Measurements from ENCODE around the gene ASIC1. TPM values are rescaled to one million over a fixed set of nuclear protein-coding genes. Genes with fewer than 3 reads are reported as not detected.

Gene ASIC1
- total and polyA plus RNA-seq, 2 donors from 2014 or later, result 0.99 to 1.6 TPM

DNA sequence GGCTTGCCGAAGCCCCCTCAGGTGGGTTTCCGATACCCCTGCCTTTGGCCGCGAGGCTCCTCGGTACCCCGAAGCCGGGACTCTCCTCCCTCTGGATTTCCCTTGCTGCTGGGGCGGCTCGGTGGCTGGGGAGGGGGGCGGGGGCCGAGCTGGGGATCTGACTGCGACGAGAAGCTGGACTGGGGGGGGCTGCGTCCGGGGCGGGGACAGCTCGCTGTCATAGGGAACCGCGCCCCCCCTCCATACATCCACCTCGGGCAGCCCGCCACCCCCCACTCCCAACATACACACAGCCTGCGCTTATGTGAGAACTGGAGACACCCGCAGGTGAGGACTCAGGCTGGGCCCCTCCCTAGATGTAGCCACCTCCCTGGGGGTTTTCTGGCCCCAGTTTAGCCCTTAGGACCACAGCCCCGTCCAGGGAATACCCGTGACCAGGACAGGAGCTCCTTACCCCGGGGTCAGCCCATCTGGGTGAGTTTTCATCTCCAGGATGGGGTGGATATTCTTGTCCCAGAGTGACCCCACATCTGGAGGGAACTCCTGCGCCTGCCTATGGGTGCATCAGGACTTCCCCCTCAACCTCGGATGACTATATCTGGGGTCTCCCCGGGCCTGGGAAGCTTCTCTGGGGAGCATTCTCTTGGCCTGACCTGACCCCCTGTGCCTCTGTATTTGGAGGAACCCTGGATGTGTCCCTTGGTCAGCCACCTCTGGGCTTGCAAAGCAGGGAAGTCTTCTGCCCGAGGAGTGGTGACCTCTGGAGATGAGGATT lies 687 bp downstream of the ASIC1 start:
- no peak for TF ChIP-seq CTCF (IDR thresholded peaks at IDR 0.05; ENCODE audit: borderline replicate concordance, extremely low read depth, insufficient read depth)
- FAIRE-seq (no peak), DNase-seq (peak in 1 of 5 donors; percentile 64)
- Histone ChIP-seq H3K36me3 (ENCODE audit: control insufficient read depth in 2 of 3, insufficient read depth in 3 of 3, low read length in 3 of 3) (no peaks in the 10 kb centered on the region), H3K27ac (ENCODE audit: low read depth in 2 of 2, low read length in 2 of 2) (no peak overlapping the region), H3K9ac (ENCODE audit: low read length in 3 of 3) (no peak overlapping the region), H3K27me3 (ENCODE audit: control insufficient read depth, insufficient read depth, low read length) (no peaks in the 10 kb centered on the region), H3K9me3 (ENCODE audit: control insufficient read depth in 2 of 3, insufficient read depth in 1 of 3, low read length in 3 of 3) (no peaks in the 10 kb centered on the region), H3K4me3 (ENCODE audit: low read length in 3 of 3) (no peak overlapping the region), H3K4me1 (ENCODE audit: control insufficient read depth in 2 of 3, insufficient read depth in 2 of 3, low read depth in 1 of 3, low read length in 3 of 3) (peaks cover 0 to 6% (median 4%) of the 10 kb centered on the region in 3 donors)
- intact Hi-C loops (cut with DNase I), result no loop called here

GRCh38 chr12:50058743-50059312 lies 1.4 kb downstream of the ASIC1 start:
- Histone ChIP-seq H3K4me1 (ENCODE audit: control insufficient read depth in 2 of 3, insufficient read depth in 2 of 3, low read depth in 1 of 3, low read length in 3 of 3) (peaks cover 0 to 6% (median 4%) of the 10 kb centered on the region in 3 donors), H3K27me3 (ENCODE audit: control insufficient read depth, insufficient read depth, low read length) (no peaks in the 10 kb centered on the region), H3K9me3 (ENCODE audit: control insufficient read depth in 2 of 3, insufficient read depth in 1 of 3, low read length in 3 of 3) (no peaks in the 10 kb centered on the region), H3K4me3 (ENCODE audit: low read length in 3 of 3) (no peak overlapping the region), H3K36me3 (ENCODE audit: control insufficient read depth in 2 of 3, insufficient read depth in 3 of 3, low read length in 3 of 3) (no peaks in the 10 kb centered on the region), H3K27ac (ENCODE audit: low read depth in 2 of 2, low read length in 2 of 2) (no peak overlapping the region), H3K9ac (ENCODE audit: low read length in 3 of 3) (no peak overlapping the region)
- DNase-seq, result peak in 1 of 5 donors; percentile 64
- TF ChIP-seq CTCF (IDR thresholded peaks at IDR 0.05; ENCODE audit: borderline replicate concordance, extremely low read depth, insufficient read depth), result no peak
- intact Hi-C loops (cut with DNase I), result no loop called here
- FAIRE-seq, result no peak

- Histone ChIP-seq H3K9ac (ENCODE audit: low read length in 3 of 3) (no peak overlapping the region), H3K27me3 (ENCODE audit: control insufficient read depth, insufficient read depth, low read length) (no peaks in the 10 kb centered on the region), H3K27ac (ENCODE audit: low read depth in 2 of 2, low read length in 2 of 2) (no peak overlapping the region), H3K4me1 (ENCODE audit: control insufficient read depth in 2 of 3, insufficient read depth in 2 of 3, low read depth in 1 of 3, low read length in 3 of 3) (peaks cover 0 to 6% (median 4%) of the 10 kb centered on the region in 3 donors), H3K9me3 (ENCODE audit: control insufficient read depth in 2 of 3, insufficient read depth in 1 of 3, low read length in 3 of 3) (no peaks in the 10 kb centered on the region), H3K4me3 (ENCODE audit: low read length in 3 of 3) (no peak overlapping the region), H3K36me3 (ENCODE audit: control insufficient read depth in 2 of 3, insufficient read depth in 3 of 3, low read length in 3 of 3) (no peaks in the 10 kb centered on the region)
- FAIRE-seq, result no peak
- DNase-seq, result peak in 1 of 5 donors; percentile 53
- intact Hi-C loops (cut with DNase I), result no loop called here
- TF ChIP-seq CTCF (IDR thresholded peaks at IDR 0.05; ENCODE audit: borderline replicate concordance, extremely low read depth, insufficient read depth), result no peak
Measured at GRCh38 chr12:50059440-50060119, 2.2 kb downstream of the ASIC1 start.
